ENCODE measurements around the gene ZNF813. TPM values are rescaled to one million over a fixed set of nuclear protein-coding genes. Genes with fewer than 3 reads are reported as not detected.
"Not testable (repeated sequence)": the region's sequence is repeated elsewhere in the genome, so short reads cannot be mapped to it uniquely, and the experiment has no call there.

Gene ZNF813
- total RNA-seq, 4 donors from 2014 or later: 2.4 to 4.7 (median 3.6) TPM

DNA sequence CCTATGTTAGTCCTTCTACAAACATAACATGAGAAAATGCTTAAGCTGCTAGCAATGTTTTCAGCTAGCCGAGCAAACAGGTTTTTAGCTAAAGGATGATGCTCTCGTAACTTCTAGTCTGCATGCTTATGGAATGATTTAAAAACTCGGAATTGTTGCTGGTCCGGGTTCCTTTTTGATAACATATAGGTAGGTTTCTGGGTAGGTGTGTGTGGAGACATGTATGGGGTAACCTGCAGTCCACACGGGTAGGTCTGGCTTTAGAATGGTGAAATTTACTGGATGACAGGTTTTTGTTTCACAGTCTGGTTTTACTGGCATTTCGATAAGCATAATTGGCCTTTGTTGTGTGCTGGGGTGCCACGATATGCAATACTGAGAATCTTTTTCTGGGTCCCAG, 4.4 kb downstream of the ZNF813 start:
- DNase-seq (ENCODE audit: low spot score in 2 of 2): no peak
- WGBS: 86% methylated on average over 7 of the region's 7 CpGs
- Histone ChIP-seq H3K27me3 (no peaks in the 10 kb centered on the region), H3K36me3 (peaks cover 23% of the 10 kb centered on the region), H3K4me3 (no peak overlapping the region), H3K27ac (no peak overlapping the region), H3K4me1 (peaks cover 10% of the 10 kb centered on the region), H3K9me3 (peaks cover 16% of the 10 kb centered on the region)
- TF ChIP-seq EP300 (IDR thresholded peaks at IDR 0.05) (no peak), POLR2AphosphoS5 (IDR thresholded peaks at IDR 0.05) (no peak), POLR2A (IDR thresholded peaks at IDR 0.05) (no peak)

- Histone ChIP-seq H3K36me3 (peaks cover 48% of the 10 kb centered on the region), H3K9me3 (peaks cover 27% of the 10 kb centered on the region)
- not testable (repeated sequence) for H3K4me1 ChIP-seq; H3K27me3 ChIP-seq; H3K27ac ChIP-seq; DNase-seq (ENCODE audit: low spot score in 2 of 2); H3K4me3 ChIP-seq
- WGBS: 59% methylated on average over 1 of the region's 1 CpG
Observed at GRCh38 chr19:53474832-53475231, 7.3 kb downstream of the ZNF813 start.

DNA sequence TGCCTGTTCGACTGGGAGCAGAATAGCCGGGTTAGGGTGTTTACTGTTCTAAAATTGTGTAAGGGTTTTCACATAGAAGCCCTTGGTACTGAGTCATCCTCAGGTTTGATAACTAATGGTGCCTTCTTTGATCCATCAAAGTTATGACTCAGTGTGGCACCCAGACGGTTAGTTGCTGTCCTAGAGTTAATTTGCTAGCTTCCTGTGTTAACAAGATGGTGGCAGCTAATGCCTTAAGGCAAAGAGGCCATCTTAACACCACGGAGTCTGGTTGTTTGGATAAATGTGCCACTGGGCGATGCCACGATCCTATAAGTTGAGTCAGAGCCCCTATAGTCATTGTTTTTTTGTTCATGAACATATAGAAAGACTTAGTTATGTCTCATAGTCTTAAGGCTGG, 7.9 kb downstream of the ZNF813 start:
- not testable (repeated sequence) for H3K27me3 ChIP-seq; DNase-seq (ENCODE audit: low spot score in 2 of 2); H3K4me3 ChIP-seq; H3K27ac ChIP-seq; H3K4me1 ChIP-seq
- Histone ChIP-seq H3K36me3 (peaks cover 55% of the 10 kb centered on the region), H3K9me3 (peaks cover 34% of the 10 kb centered on the region)
- WGBS: 83% methylated on average over 6 of the region's 6 CpGs

DNA sequence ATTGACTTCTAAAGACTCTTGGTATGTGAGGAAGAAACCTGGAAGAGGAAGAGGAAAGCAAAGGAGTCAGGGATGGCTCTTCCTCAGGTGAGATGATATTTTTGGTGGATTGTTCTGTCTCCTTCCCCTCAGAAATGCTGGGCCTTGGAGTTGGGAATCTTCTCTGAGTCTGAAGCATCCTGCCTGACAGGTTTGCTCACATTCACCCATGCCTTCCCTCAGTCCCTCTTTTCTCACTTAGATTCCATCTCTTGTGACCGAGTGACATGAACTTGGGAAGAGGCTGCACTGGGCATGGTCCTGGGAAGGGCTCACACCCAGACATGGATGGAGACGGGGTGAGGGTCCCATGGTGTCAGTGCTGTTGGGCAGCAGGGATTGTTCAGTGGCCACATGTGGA, 16.2 kb downstream of the ZNF813 start:
- 78% methylated on average over 2 of the region's 2 CpGs for WGBS
- not testable (repeated sequence) for H3K27ac ChIP-seq; H3K4me1 ChIP-seq; H3K4me3 ChIP-seq; H3K27me3 ChIP-seq; DNase-seq (ENCODE audit: low spot score in 2 of 2)
- peaks cover 69% of the 10 kb centered on the region for H3K36me3 ChIP-seq
- peaks cover 27% of the 10 kb centered on the region for H3K9me3 ChIP-seq

GRCh38 chr19:53485046-53486004, 17.8 kb downstream of the ZNF813 start:
- peaks cover 29% of the 10 kb centered on the region for H3K9me3 ChIP-seq
- H3K27ac ChIP-seq: no peak overlapping the region
- no peaks in the 10 kb centered on the region for H3K27me3 ChIP-seq
- no peak for DNase-seq (ENCODE audit: low spot score in 2 of 2)
- H3K4me1 ChIP-seq: no peaks in the 10 kb centered on the region
- no peak for TF ChIP-seq POLR2A (IDR thresholded peaks at IDR 0.05)
- TF ChIP-seq, protein P1, sequence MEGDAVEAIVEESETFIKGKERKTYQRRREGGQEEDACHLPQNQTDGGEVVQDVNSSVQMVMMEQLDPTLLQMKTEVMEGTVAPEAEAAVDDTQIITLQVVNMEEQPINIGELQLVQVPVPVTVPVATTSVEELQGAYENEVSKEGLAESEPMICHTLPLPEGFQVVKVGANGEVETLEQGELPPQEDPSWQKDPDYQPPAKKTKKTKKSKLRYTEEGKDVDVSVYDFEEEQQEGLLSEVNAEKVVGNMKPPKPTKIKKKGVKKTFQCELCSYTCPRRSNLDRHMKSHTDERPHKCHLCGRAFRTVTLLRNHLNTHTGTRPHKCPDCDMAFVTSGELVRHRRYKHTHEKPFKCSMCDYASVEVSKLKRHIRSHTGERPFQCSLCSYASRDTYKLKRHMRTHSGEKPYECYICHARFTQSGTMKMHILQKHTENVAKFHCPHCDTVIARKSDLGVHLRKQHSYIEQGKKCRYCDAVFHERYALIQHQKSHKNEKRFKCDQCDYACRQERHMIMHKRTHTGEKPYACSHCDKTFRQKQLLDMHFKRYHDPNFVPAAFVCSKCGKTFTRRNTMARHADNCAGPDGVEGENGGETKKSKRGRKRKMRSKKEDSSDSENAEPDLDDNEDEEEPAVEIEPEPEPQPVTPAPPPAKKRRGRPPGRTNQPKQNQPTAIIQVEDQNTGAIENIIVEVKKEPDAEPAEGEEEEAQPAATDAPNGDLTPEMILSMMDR (IDR thresholded peaks at IDR 0.05): no peak
- no peak for TF ChIP-seq POLR2AphosphoS5 (IDR thresholded peaks at IDR 0.05)
- TF ChIP-seq EP300 (IDR thresholded peaks at IDR 0.05): no peak
- H3K4me3 ChIP-seq: no peak overlapping the region
- 76% methylated on average over 8 of the region's 8 CpGs for WGBS
- peaks cover 70% of the 10 kb centered on the region for H3K36me3 ChIP-seq

GRCh38 chr19:53492153-53492552, 24.6 kb downstream of the ZNF813 start:
- TF ChIP-seq EP300 (IDR thresholded peaks at IDR 0.05): no peak
- Histone ChIP-seq H3K36me3 (peaks cover 49% of the 10 kb centered on the region), H3K4me3 (no peak overlapping the region), H3K9me3 (peaks cover 51% of the 10 kb centered on the region), H3K27me3 (no peaks in the 10 kb centered on the region), H3K4me1 (no peaks in the 10 kb centered on the region), H3K27ac (no peak overlapping the region)
- 90% methylated on average over 5 of the region's 5 CpGs for WGBS
- no peak for DNase-seq (ENCODE audit: low spot score in 2 of 2)

DNA sequence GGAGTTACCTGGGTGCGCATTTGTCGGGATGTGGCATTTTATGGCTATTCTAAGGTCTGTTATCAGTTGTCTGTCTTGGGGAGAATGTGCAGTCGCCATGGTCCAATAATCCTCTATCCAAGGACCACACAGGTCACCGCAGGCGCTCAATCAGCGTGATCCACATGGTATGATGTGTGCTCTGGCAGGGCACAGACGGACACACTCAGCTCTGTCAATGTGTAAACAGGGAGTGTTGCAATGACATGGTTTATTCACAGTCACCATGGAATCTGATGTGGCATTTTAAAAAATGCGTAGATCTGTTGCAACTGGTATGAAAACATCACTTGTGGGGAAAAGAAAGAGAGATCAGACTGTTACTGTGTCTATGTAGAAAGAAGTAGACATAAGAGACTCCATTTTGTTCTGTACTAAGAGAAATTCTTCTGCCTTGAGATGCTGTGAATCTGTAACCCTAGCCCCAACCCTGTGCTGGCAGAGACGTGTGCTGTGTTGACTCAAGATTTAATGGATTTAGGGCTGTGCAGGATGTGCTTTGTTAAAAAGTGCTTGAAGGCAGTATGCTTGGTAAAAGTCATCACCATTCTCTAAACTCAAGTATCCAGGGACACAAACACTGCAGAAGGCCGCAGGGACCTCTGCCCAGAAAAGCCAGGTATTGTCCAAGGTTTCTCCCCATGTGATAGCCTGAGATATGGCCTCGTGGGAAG, 29.9 kb downstream of the ZNF813 start:
- peaks cover 35% of the 10 kb centered on the region for H3K9me3 ChIP-seq
- not testable (repeated sequence) for H3K4me3 ChIP-seq; DNase-seq (ENCODE audit: low spot score in 2 of 2); H3K27ac ChIP-seq; H3K36me3 ChIP-seq; H3K27me3 ChIP-seq; H3K4me1 ChIP-seq
- 37% methylated on average over 8 of the region's 11 CpGs for WGBS

- peaks cover 30% of the 10 kb centered on the region for H3K9me3 ChIP-seq
- not testable (repeated sequence) for H3K27me3 ChIP-seq; H3K4me3 ChIP-seq; DNase-seq (ENCODE audit: low spot score in 2 of 2); H3K27ac ChIP-seq; H3K36me3 ChIP-seq; H3K4me1 ChIP-seq
- 54% methylated on average over 4 of the region's 4 CpGs for WGBS
Observed at GRCh38 chr19:53498024-53498395, 30.5 kb downstream of the ZNF813 start.

GRCh38 chr19:53503151-53503550, 35.6 kb downstream of the ZNF813 start:
- H3K9me3 ChIP-seq; DNase-seq (ENCODE audit: low spot score in 2 of 2); H3K27ac ChIP-seq; H3K4me1 ChIP-seq; H3K27me3 ChIP-seq; H3K36me3 ChIP-seq; H3K4me3 ChIP-seq: not testable (repeated sequence)
- WGBS: 59% methylated on average over 7 of the region's 7 CpGs

DNA sequence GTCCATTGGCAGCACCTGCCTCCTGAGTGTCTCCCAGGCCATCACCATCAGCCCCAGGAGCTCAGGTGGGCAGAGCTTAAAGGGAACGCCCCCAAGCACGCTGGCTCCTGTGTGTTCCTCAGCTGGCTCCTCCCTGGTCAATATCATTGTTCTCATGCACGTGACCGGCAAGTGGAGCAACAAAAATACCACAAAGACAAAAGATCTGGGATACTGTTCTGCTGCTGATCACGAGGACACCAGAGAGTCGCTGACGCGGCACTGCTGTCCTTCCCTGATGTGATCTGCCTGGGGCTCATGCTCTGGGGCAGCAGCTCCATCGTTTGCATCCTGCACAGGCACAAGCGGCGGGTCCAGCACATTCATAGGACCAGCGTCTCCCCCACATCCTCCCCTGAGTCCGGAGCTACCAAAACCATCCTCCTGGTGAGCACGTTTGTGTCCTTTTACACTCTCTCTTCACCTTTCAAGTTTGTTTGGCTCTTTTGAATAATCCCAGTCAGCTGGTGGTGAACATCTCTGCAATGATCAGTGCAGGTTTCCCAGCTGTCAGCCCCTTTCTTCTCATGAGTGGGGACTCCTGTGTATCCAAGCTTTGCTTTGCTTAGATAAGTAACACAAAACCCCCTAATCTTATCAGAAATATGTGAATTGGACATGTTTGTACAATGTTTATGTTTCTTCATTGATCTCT, 36.3 kb downstream of the ZNF813 start:
- WGBS: 0% methylated on average over 4 of the region's 14 CpGs
- H3K27me3 ChIP-seq; DNase-seq (ENCODE audit: low spot score in 2 of 2); H3K36me3 ChIP-seq; H3K4me1 ChIP-seq; H3K27ac ChIP-seq; H3K9me3 ChIP-seq: not testable (repeated sequence)
- peak overlapping the region; percentile 17 for H3K4me3 ChIP-seq

- H3K4me3 ChIP-seq: peak overlapping the region; percentile 17
- not testable (repeated sequence) for H3K27ac ChIP-seq; DNase-seq (ENCODE audit: low spot score in 2 of 2)
Observed at GRCh38 chr19:53504365-53504703, 36.8 kb downstream of the ZNF813 start.

More at GRCh38 chr19:53504365-53504703, 36.8 kb downstream of the ZNF813 start:
- H3K36me3 ChIP-seq, H3K4me1 ChIP-seq, H3K27me3 ChIP-seq, H3K9me3 ChIP-seq: not testable (repeated sequence)
- WGBS: 16% methylated on average over 11 of the region's 13 CpGs
